Measurements from ENCODE around the gene PRRC2A.

Gene PRRC2A

DNA sequence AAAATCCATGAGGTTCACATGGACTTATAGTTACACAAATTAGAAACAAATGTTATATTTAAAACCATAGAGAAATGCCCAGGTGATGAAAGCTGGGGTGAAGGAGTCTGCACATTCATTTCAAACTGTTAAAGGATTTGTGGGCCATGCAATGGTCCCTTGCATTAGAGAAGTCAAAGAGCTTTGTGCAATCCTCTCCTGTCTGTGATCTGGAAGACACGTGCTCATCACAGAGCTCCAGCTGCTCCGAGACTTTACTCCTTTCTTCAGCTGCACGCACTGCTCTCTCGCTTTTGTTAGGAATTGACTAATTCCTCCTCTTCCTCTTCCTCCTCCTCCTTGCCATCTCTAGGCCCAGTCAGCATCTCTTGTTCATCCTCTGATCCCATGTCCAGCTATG is 9.5 kb upstream of the PRRC2A start:
- Histone ChIP-seq H3K36me3 (ENCODE audit: control insufficient read depth in 5 of 5, insufficient read depth in 5 of 5, low read length in 5 of 5) (no peaks in the 10 kb centered on the region), H3K27ac (ENCODE audit: low read depth, low read length) (no peak overlapping the region), H3K9me3 (ENCODE audit: control insufficient read depth in 5 of 5, low read length in 5 of 5) (no peaks in the 10 kb centered on the region), H3K4me1 (ENCODE audit: control insufficient read depth in 5 of 5, insufficient read depth in 5 of 5, low read length in 5 of 5) (peaks cover 0 to 3% (median 0%) of the 10 kb centered on the region in 5 donors), H3K4me3 (ENCODE audit: low read depth in 1 of 5, low read length in 5 of 5) (no peak overlapping the region), H3K9ac (ENCODE audit: low read length in 5 of 5) (no peak overlapping the region), H3K27me3 (ENCODE audit: control insufficient read depth in 5 of 5, insufficient read depth in 4 of 5, low read length in 5 of 5) (no peaks in the 10 kb centered on the region)

DNA sequence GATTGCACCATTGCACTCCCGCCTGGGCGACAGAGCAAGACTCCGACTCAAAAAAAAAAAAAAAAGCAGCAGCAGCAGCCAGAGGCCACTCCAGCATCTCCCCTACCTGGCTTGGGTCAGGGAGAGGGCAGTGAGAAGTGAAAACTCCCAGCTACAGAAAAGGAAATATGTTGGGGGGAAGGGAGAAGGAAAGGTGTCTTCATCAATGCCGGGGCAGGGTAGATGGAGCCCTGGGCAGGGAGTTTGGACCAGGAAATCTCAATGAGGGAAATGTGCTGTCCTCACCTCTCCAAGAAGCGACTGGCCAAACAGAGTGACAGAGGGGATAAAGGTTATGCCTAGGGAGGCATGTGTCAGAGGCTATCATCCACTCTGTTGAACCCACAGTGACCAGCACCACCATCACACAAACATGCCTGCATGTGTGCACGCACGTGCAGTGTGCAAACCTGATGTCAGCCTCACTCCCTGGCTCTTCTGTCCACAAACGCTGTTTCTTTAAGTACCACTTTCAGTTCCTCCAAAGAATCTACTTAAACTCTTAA is 6.4 kb upstream of the PRRC2A start:
- Histone ChIP-seq H3K27ac (ENCODE audit: low read depth, low read length) (no peak overlapping the region), H3K4me1 (ENCODE audit: control insufficient read depth in 5 of 5, insufficient read depth in 5 of 5, low read length in 5 of 5) (peaks cover 0 to 14% (median 0%) of the 10 kb centered on the region in 5 donors), H3K27me3 (ENCODE audit: control insufficient read depth in 5 of 5, insufficient read depth in 4 of 5, low read length in 5 of 5) (no peaks in the 10 kb centered on the region), H3K4me3 (ENCODE audit: low read depth in 1 of 5, low read length in 5 of 5) (no peak overlapping the region), H3K36me3 (ENCODE audit: control insufficient read depth in 5 of 5, insufficient read depth in 5 of 5, low read length in 5 of 5) (no peaks in the 10 kb centered on the region), H3K9ac (ENCODE audit: low read length in 5 of 5) (no peak overlapping the region), H3K9me3 (ENCODE audit: control insufficient read depth in 5 of 5, low read length in 5 of 5) (no peaks in the 10 kb centered on the region)

DNA sequence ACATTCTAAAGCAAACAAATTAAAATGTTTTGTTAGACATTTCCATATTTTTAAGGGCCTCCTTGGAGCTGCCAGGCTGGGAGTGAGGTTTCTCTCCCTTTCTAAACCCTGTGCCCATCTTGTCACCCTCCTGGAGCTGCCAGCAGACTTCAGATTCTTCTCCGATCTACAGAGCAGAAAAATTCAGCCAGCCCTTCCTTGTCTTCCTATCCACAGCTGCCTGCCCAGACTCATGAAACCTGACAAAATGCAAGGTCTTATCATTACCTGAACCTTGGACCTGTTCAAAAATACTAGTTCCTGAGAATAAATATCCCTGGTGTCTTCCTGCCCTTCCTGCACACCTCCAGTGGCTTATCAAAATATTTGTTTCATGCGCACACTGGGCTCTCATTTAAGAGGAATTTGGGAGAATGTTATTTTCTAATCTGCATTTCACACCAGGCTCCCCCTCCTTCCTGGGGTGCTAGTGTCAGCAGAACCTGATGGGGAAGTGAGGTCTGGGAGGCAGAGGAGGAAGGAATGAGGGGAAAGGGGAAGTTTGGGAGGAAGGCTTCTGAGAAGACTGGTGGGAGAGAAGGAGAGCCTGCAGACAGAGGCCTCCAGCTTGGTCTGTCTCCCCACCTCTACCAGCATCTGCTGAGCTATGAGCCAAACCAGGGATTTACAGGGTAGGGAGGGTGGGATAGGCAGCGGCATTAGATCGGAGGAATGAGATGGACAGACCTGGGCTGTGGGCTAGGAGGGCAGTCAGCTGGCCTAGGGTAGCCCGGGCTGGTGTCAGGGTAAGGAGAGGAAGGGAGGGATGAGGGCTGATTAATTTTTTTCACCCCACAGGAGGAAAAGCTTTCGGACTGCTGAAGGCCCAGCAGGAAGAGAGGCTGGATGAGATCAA is 5.6 kb upstream of the PRRC2A start, which contains the start of gene AIF1:
Gene AIF1 (plus strand): TSS at position 551 of the 895 bp plus-strand sequence. CDS start 96 bp downstream, at position 647.
- Histone ChIP-seq H3K36me3 (ENCODE audit: control insufficient read depth in 5 of 5, insufficient read depth in 5 of 5, low read length in 5 of 5) (no peaks in the 10 kb centered on the region), H3K27ac (ENCODE audit: low read depth, low read length) (no peak within 1 kb of the TSS), H3K9me3 (ENCODE audit: control insufficient read depth in 5 of 5, low read length in 5 of 5) (no peaks in the 10 kb centered on the region), H3K27me3 (ENCODE audit: control insufficient read depth in 5 of 5, insufficient read depth in 4 of 5, low read length in 5 of 5) (no peaks in the 10 kb centered on the region), H3K4me3 (ENCODE audit: low read depth in 1 of 5, low read length in 5 of 5) (peak within 1 kb of the TSS; percentile 17 to 47 (median 44)), H3K4me1 (ENCODE audit: control insufficient read depth in 5 of 5, insufficient read depth in 5 of 5, low read length in 5 of 5) (peaks cover 0 to 18% (median 3%) of the 10 kb centered on the region in 5 donors), H3K9ac (ENCODE audit: low read length in 5 of 5) (peak within 1 kb of the TSS in 3 of 5 donors; percentile 26 to 47 (median 37))

DNA sequence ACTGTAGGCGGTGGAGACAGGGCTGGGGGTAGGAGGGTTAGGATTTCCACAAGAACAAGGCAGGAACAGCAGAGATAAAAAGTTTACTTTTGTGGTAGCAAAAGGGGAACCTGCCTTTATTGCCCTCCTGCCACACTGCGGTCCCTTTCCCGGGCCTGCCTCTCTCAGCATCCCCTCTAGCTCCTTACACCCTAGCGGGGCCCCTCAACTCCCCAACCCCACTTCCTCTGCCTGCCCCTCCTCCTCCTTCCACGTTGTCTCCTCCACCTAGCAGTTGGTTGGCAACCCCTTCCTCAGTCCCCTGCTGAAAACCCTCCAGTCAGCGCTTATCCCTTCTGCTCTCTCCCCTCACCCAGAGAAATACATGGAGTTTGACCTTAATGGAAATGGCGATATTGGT is 4.8 kb upstream of the PRRC2A start:
- no peaks in the 10 kb centered on the region for H3K9me3 ChIP-seq (ENCODE audit: control insufficient read depth in 5 of 5, low read length in 5 of 5)
- no peak overlapping the region for H3K27ac ChIP-seq (ENCODE audit: low read depth, low read length)
- H3K4me3 ChIP-seq (ENCODE audit: low read depth in 1 of 5, low read length in 5 of 5): peak overlapping the region; percentile 17 to 47 (median 44)
- no peaks in the 10 kb centered on the region for H3K27me3 ChIP-seq (ENCODE audit: control insufficient read depth in 5 of 5, insufficient read depth in 4 of 5, low read length in 5 of 5)
- peaks cover 0 to 18% (median 3%) of the 10 kb centered on the region in 5 donors for H3K4me1 ChIP-seq (ENCODE audit: control insufficient read depth in 5 of 5, insufficient read depth in 5 of 5, low read length in 5 of 5)
- peak overlapping the region in 3 of 5 donors; percentile 26 to 47 (median 37) for H3K9ac ChIP-seq (ENCODE audit: low read length in 5 of 5)
- no peaks in the 10 kb centered on the region for H3K36me3 ChIP-seq (ENCODE audit: control insufficient read depth in 5 of 5, insufficient read depth in 5 of 5, low read length in 5 of 5)

DNA sequence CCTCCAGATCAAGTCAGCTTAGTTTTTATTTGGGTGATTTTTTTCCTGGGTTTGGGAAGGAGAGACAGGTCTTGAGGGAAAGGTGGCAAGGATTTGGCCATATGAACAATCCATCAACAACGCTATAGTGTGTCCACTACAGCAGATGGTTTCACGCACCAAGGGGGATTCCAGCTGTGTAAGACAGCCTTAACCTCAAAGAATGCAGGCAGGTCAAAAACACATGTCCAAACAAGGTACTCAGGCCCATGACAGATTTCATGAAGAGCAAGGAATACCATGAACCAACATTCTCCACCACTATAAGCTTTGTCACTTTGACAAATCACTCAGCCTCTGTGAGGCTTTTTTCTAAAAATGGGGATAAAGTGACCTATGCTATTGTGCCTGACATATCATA is 3.5 kb upstream of the PRRC2A start:
- H3K27me3 ChIP-seq (ENCODE audit: control insufficient read depth in 5 of 5, insufficient read depth in 4 of 5, low read length in 5 of 5): no peaks in the 10 kb centered on the region
- H3K4me3 ChIP-seq (ENCODE audit: low read depth in 1 of 5, low read length in 5 of 5): no peak overlapping the region
- peaks cover 0 to 30% (median 14%) of the 10 kb centered on the region in 5 donors for H3K4me1 ChIP-seq (ENCODE audit: control insufficient read depth in 5 of 5, insufficient read depth in 5 of 5, low read length in 5 of 5)
- no peaks in the 10 kb centered on the region for H3K9me3 ChIP-seq (ENCODE audit: control insufficient read depth in 5 of 5, low read length in 5 of 5)
- no peak overlapping the region for H3K9ac ChIP-seq (ENCODE audit: low read length in 5 of 5)
- no peaks in the 10 kb centered on the region for H3K36me3 ChIP-seq (ENCODE audit: control insufficient read depth in 5 of 5, insufficient read depth in 5 of 5, low read length in 5 of 5)
- H3K27ac ChIP-seq (ENCODE audit: low read depth, low read length): no peak overlapping the region

DNA sequence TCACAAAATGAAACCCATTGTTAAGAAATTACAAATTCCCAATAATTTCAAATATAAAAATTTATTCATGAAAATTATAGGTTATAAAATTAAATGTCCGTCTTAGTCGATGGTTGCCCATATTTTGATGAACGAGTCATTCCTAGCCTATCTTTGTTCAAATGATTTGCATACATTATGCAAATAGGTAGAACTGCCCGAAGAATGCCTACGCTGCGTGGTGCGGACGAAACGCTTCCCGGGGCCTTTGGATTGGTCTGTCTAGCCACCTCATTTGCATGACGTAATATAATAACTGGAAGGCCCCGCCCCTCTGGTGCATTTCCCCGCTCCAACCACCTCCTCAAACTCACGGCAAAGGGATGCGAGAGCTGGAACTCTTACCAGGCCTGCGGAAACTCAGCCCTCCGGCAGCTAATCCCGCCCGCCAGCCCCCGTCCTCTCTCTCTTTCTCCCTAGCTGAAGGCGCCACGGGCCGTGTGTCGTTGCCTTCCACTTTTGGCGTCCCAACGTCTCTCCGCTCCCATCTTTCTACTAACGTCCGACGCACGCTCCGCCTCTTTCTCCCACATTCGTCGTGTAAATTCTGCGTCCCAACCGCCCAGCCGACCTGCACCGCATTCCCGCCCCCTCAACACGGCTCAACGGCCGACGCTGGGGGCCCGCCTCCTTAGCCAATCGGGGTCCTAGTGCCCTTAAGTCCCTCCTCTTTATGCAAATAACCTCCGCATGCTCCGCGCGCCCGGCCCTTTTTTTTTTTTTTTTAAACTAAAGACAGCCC is 520 bp upstream of the PRRC2A start:
- Histone ChIP-seq H3K9ac (ENCODE audit: low read length in 5 of 5) (peak overlapping the region; percentile 16 to 88 (median 80)), H3K27me3 (ENCODE audit: control insufficient read depth in 5 of 5, insufficient read depth in 4 of 5, low read length in 5 of 5) (no peaks in the 10 kb centered on the region), H3K4me1 (ENCODE audit: control insufficient read depth in 5 of 5, insufficient read depth in 5 of 5, low read length in 5 of 5) (peaks cover 0 to 38% (median 27%) of the 10 kb centered on the region in 5 donors), H3K4me3 (ENCODE audit: low read depth in 1 of 5, low read length in 5 of 5) (peak overlapping the region; percentile 56 to 93 (median 86)), H3K9me3 (ENCODE audit: control insufficient read depth in 5 of 5, low read length in 5 of 5) (no peaks in the 10 kb centered on the region), H3K27ac (ENCODE audit: low read depth, low read length) (peak overlapping the region; percentile 95), H3K36me3 (ENCODE audit: control insufficient read depth in 5 of 5, insufficient read depth in 5 of 5, low read length in 5 of 5) (peaks cover 0 to 18% (median 15%) of the 10 kb centered on the region in 5 donors)

DNA sequence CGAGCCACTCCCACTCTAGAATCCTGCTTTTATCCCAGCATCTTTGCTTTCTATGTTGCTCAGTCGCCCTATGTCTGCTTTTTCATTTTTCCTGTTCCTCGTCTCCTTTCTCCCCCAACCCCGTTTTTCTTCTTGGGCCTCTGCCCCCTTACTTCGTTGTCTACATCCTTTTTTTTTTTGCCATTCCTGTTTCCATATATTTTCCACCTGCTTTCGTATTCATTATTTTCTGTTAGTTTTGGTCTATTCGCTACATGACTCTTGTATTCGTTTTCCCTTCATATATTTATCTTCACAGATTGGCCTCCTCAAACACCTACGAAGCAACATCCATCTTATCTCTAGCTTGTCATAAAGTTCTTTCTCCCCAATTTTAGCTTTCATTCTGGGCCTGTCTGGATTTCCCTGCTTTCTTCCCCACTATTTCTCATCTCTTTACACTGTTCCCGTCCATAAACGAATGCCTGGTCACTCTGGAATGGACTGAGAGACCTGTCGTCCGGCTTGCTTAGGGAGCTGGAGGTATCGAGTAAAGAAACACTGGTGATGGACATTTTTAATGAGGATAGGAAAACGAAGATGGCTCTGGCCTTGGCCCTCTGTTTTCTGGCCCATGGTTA is 915 bp downstream of the PRRC2A start:
- peak overlapping the region; percentile 85 to 93 (median 86) for H3K4me3 ChIP-seq (ENCODE audit: low read depth in 1 of 5, low read length in 5 of 5)
- H3K36me3 ChIP-seq (ENCODE audit: control insufficient read depth in 5 of 5, insufficient read depth in 5 of 5, low read length in 5 of 5): peaks cover 0 to 32% (median 30%) of the 10 kb centered on the region in 5 donors
- peak overlapping the region; percentile 32 to 99 (median 95) for H3K9ac ChIP-seq (ENCODE audit: low read length in 5 of 5)
- H3K4me1 ChIP-seq (ENCODE audit: control insufficient read depth in 5 of 5, insufficient read depth in 5 of 5, low read length in 5 of 5): peaks cover 0 to 36% (median 27%) of the 10 kb centered on the region in 5 donors
- peak overlapping the region; percentile 95 for H3K27ac ChIP-seq (ENCODE audit: low read depth, low read length)
- no peaks in the 10 kb centered on the region for H3K27me3 ChIP-seq (ENCODE audit: control insufficient read depth in 5 of 5, insufficient read depth in 4 of 5, low read length in 5 of 5)
- H3K9me3 ChIP-seq (ENCODE audit: control insufficient read depth in 5 of 5, low read length in 5 of 5): no peaks in the 10 kb centered on the region

DNA sequence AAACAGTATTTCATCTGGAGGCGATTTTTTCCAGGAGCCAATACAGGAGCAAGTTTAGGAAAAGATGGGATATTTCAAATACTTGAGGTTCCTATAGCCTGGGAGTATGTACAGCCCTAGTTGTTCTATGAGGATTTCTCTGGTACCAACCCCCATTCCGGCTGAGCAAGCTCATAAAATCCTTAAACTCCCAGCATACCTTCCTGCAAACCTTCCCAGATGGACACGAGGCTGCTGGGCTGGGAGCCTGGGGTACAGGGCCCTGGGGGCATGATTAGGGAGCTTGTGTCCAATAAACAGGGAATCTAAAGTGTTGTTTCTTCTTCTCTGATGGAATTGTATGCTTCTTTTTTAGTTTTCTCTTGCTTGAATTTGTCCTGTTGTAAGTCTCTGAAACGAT is 1.5 kb downstream of the PRRC2A start:
- Histone ChIP-seq H3K4me3 (ENCODE audit: low read depth in 1 of 5, low read length in 5 of 5) (peak overlapping the region; percentile 85 to 93 (median 86)), H3K27ac (ENCODE audit: low read depth, low read length) (peak overlapping the region; percentile 95), H3K27me3 (ENCODE audit: control insufficient read depth in 5 of 5, insufficient read depth in 4 of 5, low read length in 5 of 5) (no peaks in the 10 kb centered on the region), H3K9me3 (ENCODE audit: control insufficient read depth in 5 of 5, low read length in 5 of 5) (no peaks in the 10 kb centered on the region), H3K36me3 (ENCODE audit: control insufficient read depth in 5 of 5, insufficient read depth in 5 of 5, low read length in 5 of 5) (peaks cover 0 to 38% (median 35%) of the 10 kb centered on the region in 5 donors), H3K9ac (ENCODE audit: low read length in 5 of 5) (peak overlapping the region in 4 of 5 donors; percentile 94 to 99 (median 96)), H3K4me1 (ENCODE audit: control insufficient read depth in 5 of 5, insufficient read depth in 5 of 5, low read length in 5 of 5) (peaks cover 0 to 36% (median 25%) of the 10 kb centered on the region in 5 donors)

DNA sequence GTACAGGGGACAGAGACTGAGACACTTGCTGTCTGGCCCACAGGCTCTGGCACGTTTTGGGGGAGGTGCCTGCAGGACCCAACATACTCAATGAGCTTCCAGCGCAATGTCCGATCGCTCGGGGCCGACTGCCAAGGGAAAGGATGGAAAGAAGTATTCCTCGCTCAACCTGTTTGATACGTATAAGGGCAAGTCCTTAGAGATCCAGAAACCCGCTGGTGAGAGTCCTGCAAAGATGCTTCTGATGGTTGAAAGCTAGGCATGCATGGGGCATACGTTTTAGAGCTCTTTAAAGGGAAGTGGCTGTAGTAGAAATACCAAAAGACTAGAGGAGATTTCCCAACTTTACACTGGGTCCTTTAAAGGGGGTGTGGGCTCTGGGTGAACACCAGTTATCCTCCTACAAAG is 2.2 kb downstream of the PRRC2A start:
- Histone ChIP-seq H3K4me3 (ENCODE audit: low read depth in 1 of 5, low read length in 5 of 5) (no peak overlapping the region), H3K27me3 (ENCODE audit: control insufficient read depth in 5 of 5, insufficient read depth in 4 of 5, low read length in 5 of 5) (no peaks in the 10 kb centered on the region), H3K27ac (ENCODE audit: low read depth, low read length) (no peak overlapping the region), H3K9me3 (ENCODE audit: control insufficient read depth in 5 of 5, low read length in 5 of 5) (no peaks in the 10 kb centered on the region), H3K9ac (ENCODE audit: low read length in 5 of 5) (no peak overlapping the region), H3K4me1 (ENCODE audit: control insufficient read depth in 5 of 5, insufficient read depth in 5 of 5, low read length in 5 of 5) (peaks cover 0 to 36% (median 23%) of the 10 kb centered on the region in 5 donors), H3K36me3 (ENCODE audit: control insufficient read depth in 5 of 5, insufficient read depth in 5 of 5, low read length in 5 of 5) (peaks cover 3 to 45% (median 42%) of the 10 kb centered on the region in 5 donors)

Measured in subcutaneous abdominal adipose tissue (tissue), 5 donors.